Measurements from ENCODE around the gene KLHL35.
A peak's percentile ranks its signal among the peaks of the same experiment; 100 is the strongest.
"Not testable (repeated sequence)": the region's sequence is repeated elsewhere in the genome, so short reads cannot be mapped to it uniquely, and the experiment has no call there.

Gene KLHL35

DNA sequence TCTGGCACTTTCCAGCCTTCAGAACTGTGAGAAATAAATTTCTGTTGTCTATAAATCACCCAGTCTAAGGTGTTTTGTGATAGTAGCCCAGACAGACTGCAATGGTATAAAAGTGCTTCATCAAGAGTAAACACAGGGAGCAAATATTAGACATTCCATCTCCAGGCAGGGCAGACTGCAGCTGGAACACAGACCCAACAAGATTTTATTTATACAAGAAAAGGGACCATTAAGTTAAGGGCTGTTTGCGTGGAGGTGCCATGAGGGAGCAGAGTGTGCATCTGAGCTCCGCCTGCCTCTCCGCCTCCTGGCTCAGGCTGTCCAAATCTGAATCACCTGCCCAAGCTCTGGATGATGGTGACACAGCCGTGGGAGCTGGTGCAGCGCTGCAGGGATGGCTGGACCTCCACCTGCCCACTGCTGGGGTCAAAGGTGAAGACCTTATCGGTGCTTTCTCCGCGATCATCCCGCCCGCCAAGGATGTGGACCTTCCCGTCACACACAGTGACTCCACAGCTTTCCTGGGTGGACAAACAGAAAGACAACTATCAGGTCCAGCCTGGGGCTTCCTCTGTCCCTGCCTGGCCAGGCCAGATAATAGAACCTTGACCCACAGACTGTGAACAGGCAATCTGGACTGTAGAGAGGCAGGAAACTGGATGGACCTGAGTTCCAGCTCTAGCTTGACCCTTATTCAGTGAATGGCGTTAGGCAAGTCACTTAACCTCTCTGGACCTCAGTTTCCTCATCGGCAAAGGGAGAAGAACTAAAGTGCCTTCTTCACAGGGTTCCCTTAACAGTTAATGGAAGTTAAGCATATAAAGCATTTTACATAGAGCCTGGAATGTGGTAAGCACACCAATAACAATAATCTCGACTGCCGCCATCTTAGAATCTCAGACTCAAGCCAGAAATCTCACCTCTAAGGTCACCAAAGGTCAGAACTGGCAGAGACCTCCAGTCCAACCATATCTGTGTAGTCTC is 10.5 kb downstream of the KLHL35 start:
- DNase-seq: no peak

DNA sequence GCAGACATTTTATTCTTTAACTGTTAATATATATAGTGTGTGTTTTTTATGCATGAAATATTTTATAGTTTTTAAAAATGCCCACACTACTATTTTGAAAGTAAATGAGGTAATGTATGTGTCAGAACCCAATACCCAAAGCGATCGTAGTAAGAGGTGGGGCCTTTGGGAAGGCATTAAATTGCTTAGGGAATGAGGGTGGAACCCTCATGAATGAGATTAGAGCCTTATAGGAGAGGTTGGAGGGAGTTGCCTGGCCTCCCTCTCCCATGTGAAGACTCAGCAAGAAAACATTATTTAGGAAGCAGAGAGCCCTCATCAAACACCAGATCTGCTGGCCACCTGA is 11.1 kb downstream of the KLHL35 start:
- DNase-seq: no peak

DNA sequence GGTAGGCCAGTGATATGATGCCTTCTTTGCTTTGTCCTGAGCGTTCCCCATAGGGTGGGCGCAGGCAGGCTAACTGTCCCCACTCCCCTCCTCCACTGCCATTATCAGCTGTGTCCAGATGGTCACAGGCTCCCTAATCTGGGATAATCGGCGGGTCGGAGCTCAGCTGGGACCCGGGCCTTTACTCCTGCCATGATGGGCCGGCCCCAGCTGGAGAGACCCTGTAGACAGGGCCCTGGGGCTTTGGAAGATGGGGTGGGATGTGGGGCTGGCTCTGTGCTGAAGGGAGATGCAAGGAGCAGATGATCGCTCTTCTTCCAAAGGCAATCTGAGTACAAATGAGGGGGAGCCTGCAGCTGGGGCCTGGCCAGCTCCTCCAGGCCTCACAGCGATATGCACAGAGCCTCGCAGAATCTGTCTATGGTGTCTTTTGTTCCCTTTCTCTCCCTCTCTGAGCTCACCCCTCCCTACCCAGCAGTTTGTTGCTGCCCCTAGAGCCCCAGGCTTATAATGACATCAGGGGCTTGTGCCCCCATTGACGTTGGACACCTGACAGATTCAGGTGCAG is 11.9 kb downstream of the KLHL35 start:
- DNase-seq: no peak

DNA sequence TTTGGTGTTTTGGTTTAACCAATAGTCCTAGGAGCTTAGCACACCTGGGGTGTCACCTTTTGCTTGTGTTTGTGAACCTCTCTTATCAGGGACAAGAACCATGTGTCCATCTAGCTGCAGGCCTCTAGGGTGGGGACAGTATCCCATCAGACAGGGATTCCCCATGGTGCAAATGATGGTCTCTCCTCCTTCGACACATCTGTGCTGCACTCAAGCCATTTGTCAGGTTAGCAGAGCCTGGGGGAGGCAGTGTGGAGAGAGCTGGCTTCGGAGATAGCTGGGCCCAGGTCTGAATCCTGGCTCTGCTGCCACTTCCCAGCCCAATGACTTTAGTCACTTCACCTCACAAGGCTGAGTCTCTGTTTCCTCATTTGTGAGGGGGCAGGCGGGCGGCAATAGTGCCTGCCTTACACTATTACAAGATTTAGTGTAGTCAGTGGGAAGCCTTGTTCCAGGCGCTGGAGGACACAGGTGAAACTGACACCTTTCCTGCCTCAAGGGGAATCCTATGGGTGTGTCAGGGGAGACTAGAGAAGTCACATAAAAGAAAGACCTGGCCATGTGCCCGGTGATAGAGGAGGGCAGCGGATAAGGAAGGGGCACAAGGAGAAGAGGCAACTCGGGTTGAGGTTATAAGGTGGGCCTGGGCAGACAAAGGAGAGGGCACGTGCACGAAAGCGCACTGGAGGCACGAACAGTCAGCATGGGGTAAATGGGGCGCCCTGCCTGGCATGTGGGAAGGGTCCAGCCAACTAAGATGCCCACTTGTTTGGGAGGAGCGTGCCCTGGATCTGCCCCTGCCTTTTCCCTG is 12.6 kb downstream of the KLHL35 start:
- no peak for DNase-seq

DNA sequence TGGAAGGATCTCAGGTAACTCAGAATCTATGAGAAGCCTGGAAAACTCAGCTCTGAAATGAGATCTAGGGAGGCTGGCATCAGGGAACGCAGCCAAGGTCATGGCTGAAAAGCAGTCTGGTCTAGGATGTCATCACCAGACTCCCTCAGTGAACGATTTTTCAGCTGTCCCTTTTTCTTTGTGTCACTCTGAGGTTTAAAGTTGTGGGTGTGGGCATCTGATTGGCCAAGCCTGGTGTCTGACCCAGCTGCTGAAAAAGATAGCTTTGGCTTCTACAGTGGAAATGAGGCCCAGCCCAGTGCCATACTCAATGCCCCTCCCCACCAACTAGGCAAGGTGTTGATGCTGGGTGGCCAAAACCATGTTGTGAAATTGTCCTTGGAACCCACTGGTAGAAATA is 19.1 kb downstream of the KLHL35 start:
- no peak for DNase-seq

DNA sequence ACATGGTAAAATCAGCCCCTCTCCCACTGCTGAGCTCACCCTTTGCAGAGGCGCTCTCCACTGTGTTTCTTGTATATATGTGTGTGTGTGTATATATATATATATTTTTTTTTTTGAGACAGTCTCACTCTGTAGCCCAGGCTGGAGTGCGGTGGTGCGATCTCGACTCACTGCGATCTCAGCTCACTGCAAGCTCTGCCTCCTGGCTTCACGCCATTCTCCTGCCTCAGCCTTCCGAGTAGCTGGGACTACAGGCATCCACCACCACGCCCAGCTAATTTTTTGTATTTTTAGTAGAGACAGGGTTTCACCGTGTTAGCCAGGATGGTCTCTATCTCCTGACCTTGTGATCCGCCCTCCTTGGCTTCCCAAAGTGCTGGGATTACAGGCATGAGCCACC is 19.9 kb downstream of the KLHL35 start:
- DNase-seq: not testable (repeated sequence)

DNA sequence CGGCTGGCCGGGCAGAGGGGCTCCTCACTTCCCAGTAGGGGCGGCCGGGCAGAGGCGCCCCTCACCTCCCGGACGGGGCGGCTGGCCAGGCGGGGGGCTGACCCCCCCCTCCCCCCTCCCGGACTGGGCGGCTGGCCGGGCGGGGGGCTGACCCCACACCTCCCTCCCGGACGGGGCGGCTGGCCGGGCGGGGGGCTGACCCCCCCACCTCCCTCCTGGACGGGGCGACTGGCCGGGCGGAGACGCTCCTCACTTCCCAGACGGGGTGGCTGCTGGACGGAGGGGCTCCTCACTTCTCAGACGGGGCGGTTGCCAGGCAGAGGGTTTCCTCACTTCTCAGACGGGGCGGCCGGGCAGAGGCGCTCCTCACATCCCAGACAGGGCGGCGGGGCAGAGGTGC is 23.0 kb downstream of the KLHL35 start:
- DNase-seq: not testable (repeated sequence)

DNA sequence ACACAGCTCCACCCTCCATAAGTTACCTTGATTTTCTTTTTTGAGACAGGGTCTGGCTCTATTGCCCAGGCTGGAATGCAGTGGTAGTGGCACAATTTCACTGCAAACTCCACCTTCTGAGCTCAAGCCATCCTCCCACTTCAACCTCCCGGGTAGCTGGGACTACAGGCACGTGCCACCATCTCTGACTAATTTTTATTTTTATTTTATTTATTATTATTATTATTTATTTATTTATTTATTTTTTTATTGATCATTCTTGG is 24.1 kb downstream of the KLHL35 start:
- no peak for DNase-seq

DNA sequence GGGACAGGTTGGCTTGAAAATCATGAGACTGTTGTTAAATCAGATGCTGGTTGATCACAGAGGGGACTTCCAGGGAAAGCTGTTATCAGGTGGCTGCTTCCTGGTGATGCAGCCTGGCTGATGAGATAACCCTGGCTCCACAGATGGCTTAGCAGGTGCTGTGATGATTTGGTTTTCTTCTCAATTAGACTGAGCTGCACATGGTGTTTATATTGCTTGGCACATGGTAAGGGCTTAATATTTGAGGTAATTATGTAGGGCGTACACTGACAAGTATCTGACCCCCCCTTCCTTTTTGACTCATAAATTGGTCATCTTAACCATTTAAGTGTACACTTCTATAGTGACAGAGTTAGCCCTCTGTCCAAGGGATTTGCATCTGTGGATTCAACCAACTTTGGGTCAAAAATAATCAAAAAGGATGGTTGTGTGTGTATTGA is 26.6 kb downstream of the KLHL35 start:
- DNase-seq: no peak

DNA sequence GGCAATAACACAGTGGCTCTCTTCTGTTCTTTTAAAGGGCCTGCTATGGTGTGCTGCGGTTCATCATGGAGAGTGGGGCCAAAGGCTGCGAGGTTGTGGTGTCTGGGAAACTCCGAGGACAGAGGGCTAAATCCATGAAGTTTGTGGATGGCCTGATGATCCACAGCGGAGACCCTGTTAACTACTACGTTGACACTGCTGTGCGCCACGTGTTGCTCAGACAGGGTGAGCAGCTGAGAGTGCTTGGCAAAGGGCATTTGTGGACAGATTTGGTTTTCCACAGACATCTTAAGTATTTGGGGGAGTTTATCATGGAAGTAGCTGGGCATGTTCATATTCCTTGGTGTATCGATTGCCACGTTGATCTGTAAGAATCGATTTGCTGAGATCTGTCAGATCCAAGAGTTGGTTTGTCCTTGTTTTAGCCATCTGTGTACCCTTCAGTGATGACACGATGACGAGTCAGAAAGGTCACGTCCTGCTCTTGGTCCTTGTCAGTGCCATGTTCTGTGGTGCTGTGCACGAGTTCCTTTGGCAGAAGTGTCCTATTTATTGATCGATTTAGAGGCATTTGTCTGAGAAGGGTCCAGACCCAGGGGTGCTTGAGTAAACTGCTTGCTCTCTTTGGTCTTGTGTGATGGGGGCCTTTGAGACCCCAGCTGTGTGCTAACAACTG is 28.9 kb downstream of the KLHL35 start:
- no peak for DNase-seq

DNA sequence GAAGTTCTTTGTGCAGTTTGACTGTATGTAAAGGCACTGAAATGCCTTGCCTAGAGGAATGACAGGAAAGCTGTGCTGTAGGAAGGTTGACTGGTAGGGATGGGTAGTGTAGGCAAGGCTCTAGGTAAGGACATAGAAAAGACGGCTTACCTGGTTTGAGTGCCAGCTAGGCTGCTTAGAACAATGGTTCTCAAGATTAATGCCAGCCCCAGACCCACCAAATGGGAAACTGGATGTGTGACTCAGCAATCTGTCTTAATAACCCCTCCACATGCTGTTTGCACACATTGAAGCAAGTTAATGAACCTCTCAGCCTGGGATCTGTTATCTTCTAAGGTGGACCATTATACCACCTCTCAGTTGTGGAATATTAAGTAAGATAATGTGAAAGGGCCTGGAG is 30.0 kb downstream of the KLHL35 start:
- no peak for DNase-seq

DNA sequence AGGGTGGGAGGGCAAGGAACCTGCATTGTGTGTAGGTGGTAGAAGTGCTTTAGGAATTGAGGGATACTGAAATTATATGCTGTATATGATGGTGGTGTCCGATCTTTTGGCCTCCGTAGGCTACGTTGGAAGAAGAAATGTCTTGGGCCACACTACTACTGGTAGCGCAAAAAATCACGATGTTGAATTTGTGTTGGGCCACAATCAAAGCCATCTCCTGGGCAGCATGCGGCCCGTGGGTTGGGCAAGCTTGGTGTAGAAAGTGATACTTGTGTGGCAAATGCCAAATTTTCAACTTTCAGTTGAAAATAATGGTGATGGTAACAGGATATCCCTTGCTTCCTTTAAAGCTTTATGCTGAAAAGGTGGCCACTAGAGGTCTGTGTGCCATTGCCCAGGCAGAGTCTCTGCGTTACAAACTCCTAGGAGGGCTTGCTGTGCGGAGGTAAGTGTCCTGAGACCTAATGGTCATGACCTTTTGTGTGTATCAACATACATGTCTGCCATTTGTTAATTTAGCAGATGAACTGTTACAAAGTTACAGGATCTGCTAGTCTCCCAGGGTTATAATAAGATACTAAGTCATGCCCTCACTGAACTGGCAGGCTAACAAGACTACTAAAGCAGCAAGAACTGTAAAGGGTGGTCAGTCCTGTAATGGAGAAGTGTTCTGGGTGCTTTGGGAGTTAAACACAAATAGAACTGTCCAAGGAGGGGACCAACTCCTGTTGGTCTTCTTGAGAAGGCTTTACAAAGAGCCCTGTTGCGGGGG is 30.8 kb downstream of the KLHL35 start:
- no peak for DNase-seq

DNA sequence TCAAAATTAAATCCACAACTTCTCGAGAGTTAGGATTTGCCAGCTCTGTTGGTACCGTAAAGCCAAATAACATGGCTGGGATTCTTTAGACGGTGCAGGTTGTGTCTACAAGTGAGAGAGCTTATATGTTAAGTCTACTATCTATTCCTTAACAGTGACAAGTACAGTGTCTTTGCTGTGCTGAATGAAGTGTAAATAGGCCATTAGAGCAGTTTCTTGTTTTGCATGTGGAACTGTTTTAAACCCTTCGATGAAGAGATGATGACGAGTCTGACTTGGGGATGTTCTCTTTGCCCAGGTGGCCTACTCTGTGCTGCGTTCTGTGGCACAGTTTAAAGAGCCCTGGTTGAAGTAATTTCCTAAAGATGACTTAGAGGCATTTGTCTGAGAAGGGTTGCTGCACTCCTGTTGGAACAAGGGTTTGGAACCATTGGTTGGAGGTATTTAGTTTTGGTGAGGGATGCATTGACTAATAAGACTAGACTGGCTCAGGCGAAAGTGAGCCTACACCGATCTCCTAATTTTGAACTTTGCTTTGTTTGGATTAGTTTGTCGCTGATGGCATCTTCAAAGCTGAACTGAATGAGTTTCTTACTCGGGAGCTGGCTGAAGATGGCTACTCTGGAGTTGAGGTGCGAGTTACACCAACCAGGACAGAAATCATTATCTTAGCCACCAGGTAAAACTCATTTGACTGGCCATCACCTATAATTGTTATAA is 32.7 kb downstream of the KLHL35 start:
- no peak for DNase-seq

DNA sequence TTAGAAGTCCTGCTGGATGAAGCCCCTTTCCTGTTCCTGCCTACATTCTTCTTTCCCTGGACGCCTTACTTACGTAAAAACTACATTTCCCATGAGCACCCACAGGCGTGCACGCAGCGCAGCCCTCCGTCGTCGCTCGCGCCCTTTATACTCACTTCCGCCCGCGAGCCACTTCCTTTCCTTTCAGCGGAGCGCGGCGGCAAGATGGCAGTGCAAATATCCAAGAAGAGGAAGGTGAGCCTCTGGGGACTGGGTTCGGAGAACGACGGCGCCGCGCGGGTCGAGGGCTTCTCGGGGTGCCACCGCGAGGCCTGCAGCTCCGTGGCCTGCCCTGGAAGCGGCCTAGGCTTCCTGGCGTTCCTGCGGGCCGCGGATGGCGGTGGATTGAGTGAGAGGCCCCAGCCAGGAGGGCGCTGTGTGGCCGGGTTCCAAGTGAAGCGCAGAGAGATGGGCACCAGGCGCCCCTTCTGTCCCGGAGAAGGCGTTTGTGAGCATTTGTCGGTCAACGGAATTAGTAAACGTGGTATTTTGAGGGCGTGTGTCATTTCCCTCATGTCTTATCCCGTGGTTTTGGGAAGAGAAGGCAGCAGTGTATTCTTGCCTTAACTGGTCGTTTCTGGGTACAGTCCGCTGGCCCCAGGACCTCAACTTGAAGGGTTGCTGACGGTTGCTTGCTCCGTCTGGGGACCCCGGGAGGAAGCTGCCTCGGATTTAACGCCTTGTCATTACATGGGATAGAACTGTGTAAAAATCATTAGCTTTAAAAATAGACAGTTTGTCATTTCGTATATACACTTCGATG is 33.5 kb downstream of the KLHL35 start, which contains the start of gene RPS3:
Gene RPS3 (plus strand): TSS at position 175 of the 802 bp plus-strand sequence. CDS start 30 bp downstream, at position 205.
- peak; percentile 91 for DNase-seq

DNA sequence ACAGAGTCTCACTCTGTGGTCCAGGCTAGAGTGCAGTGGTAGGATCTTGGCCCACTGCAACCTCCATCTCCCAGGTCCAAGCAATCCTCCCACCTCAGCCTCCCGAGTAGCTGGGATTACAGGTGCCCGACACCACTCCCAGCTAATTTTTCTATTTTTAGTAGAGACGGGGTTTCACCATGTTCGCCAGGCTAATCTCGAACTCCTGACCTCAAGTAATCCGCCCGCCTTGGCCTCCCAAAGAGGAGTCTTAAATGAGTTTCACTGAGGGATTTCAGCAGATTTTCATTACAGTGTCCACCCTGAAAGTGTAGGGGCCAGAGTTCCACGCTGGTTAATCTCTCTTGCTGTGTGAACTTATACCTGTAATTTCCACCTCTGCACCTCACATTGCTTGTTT is 34.1 kb downstream of the KLHL35 start:
- no peak for DNase-seq

DNA sequence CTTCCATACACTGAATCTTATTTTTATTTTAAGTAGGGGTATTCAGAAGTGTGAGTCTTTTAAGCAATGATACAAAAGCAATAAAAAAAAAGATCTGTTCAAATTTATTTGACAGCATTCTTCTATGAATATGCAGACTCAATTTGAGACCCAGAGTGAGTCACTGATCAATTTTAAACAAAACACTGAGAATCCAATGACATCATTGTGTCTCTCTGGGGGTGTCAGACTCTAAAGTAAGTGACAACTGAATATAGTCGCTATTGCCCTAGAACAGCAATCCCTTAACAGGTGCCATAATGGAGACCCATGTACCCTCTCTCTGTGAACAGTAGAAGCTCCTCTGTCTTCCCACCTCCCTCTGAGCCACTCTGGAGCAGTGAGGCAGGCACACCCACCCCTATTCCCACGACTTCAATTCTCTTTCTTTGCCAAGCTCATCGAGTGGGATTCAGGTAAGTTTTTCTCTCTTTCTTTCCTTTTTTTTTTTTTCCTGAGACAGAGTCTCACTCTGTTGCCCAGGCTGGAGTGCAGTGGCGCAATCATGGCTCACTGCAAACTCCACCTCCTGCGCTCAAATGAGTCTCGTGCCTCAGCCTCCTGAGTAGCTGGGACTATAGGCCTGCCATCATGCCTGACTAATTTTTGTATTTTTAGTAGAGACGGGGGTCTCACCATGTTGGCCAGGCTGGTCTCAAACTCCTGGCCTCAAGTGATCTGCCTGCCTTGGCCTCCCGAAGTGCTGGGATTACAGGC is 38.7 kb downstream of the KLHL35 start:
- DNase-seq: no peak

DNA sequence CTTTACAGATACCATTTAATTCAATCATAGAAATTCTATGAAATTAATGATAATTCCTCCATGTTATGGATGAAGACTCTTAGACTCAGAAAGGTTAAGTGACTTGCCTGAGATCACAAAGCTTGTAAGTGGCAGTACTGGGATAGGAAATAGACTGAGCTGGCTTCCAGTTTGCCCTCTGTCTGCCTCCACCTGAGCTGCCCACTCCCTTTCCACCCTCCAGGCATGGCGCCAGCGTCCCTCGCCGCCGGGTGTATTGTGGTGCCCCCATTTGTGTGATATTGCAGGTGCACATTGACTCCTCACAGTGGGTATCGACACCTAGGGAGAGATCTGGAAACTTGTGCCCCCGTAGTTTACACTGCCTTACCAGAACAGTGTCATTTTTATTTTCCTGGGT is 43.1 kb downstream of the KLHL35 start:
- DNase-seq: no peak

DNA sequence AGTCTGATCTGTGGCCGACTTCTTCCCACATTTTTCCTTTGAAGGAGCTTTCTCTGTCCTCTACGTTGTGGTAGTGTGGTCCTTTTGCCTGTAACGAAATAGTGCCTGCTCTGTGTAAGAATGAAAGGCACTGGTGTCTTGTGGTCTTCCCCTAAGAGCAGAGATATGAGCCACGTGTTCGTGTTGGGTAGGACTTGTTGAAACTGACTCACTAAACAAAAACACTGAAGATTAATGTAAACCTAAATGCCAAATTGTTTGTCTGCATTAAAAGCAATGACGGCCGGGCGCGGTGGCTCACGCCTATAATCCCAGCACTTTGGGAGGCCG is 43.8 kb downstream of the KLHL35 start:
- DNase-seq: no peak

DNA sequence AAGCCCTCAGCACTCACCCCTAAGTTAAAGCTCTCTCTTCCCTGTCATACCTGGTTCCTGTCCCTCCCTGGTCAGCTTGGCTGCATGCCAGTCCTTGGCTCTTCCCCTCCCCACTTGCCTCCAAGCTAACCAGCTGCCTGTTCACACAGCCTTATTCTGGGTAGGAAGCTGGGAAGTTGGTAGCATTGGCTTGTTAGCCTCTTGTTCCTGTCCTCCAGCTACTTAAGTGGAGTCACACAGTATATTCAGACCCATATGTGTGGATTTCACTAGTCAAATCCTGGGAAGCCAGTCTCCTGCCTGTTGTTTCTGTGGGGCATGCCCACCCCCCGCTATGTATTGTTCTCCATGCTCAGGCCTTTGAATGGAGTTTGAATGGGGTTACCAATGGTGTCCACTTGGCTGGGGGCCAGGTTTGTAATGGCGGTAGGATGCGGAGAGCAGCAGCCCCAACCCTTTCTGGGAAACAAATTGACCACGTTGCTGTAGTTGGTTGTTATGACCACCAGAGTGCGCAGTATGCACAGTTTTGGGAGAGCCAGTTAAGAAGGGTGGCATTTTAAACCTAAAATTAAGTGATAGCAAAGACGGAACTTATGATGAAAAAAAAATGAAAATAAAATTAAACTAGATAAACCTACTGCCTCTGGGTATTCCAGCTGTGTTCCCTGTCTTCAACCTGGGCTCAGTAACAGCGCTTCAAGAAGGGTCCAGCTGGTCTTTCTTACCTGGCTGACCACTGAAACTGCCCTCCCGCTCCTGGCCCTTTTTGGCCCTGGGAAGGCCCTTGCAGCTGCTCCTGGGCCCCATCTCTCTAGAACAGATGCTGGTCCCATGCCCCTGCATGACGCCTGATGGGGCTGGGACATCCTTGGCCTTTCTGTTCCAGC is 44.4 kb downstream of the KLHL35 start:
- DNase-seq: peak; percentile 90
